Stimulated activated CD4-positive, alpha-beta T cell treated with anti-CD3 and anti-CD28 coated beads, Interleukin-4, amount 100 ng/mL, for 48 hours (primary cell): ENCODE measurements around the gene ADAM10.

Experiments used
- DNase-seq, 2 donors: peaks; one replicate each; pipeline ENCODE4 v3.0.0-alpha.2; 2020; ENCODE audit warnings: low read depth in 2 of 2

ADAM10 gene

GRCh38 chr15:58576657-58577056, 172.8 kb downstream of the ADAM10 start:
- DNase-seq, result no peak

GRCh38 chr15:58575045-58575786, 174.3 kb downstream of the ADAM10 start:
- DNase-seq, result no peak

GRCh38 chr15:58574631-58575030, 174.9 kb downstream of the ADAM10 start:
- no peak for DNase-seq

- no peak for DNase-seq
These were observed 176.2 kb downstream of the ADAM10 start for GRCh38 chr15:58573270-58573669.

- no peak for DNase-seq
These were observed 177.0 kb downstream of the ADAM10 start for GRCh38 chr15:58572521-58572920.

GRCh38 chr15:58571491-58571890, 178.0 kb downstream of the ADAM10 start:
- DNase-seq, result no peak

- DNase-seq, result no peak
These were observed 180.1 kb downstream of the ADAM10 start for GRCh38 chr15:58569455-58569854.

- DNase-seq, result no peak
These were observed 181.3 kb downstream of the ADAM10 start for GRCh38 chr15:58568157-58568571.

GRCh38 chr15:58566029-58566428, 183.5 kb downstream of the ADAM10 start:
- DNase-seq, result no peak

- DNase-seq, result no peak
These were observed 183.9 kb downstream of the ADAM10 start for GRCh38 chr15:58565619-58566018.

- no peak for DNase-seq
These were observed 184.5 kb downstream of the ADAM10 start for GRCh38 chr15:58564981-58565380.

- no peak for DNase-seq
These were observed 187.4 kb downstream of the ADAM10 start for GRCh38 chr15:58562135-58562534.

GRCh38 chr15:58561321-58561720, 188.2 kb downstream of the ADAM10 start:
- no peak for DNase-seq

- no peak for DNase-seq
These were observed 189.5 kb downstream of the ADAM10 start for GRCh38 chr15:58559904-58560588.

GRCh38 chr15:58558777-58559176, 190.7 kb downstream of the ADAM10 start:
- no peak for DNase-seq

- no peak for DNase-seq
These were observed 193.0 kb downstream of the ADAM10 start for GRCh38 chr15:58556541-58556940.

- DNase-seq, result no peak
These were observed 193.5 kb downstream of the ADAM10 start for GRCh38 chr15:58556028-58556361.

- no peak for DNase-seq
These were observed 194.1 kb downstream of the ADAM10 start for GRCh38 chr15:58555162-58556027.

GRCh38 chr15:58554758-58555157, 194.7 kb downstream of the ADAM10 start:
- DNase-seq, result no peak

- no peak for DNase-seq
These were observed 196.1 kb downstream of the ADAM10 start for GRCh38 chr15:58553365-58553918.

- DNase-seq, result no peak
These were observed 196.8 kb downstream of the ADAM10 start for GRCh38 chr15:58552505-58553364.
